Stimulated activated CD4-positive, alpha-beta T cell treated with anti-CD3 and anti-CD28 coated beads, Interleukin-2, amount 100 ng/mL, for 4 hours (primary cell): Measurements from ENCODE around the gene ECE1.
"Not testable (repeated sequence)": the region's sequence is repeated elsewhere in the genome, so short reads cannot be mapped to it uniquely, and the experiment has no call there.

Experiments used
- DNase-seq: peaks from one replicate; pipeline ENCODE4 v3.0.0-alpha.2; 2020; ENCODE audit warnings: low read depth

Gene ECE1

GRCh38 chr1:21219674-21220073 is 70.6 kb downstream of the ECE1 start:
- DNase-seq = no peak

- no peak for DNase-seq
Observed at GRCh38 chr1:21217812-21218596, 72.3 kb downstream of the ECE1 start.

- peak; percentile 51 for DNase-seq
Observed at GRCh38 chr1:21216835-21217811, 73.1 kb downstream of the ECE1 start.

- no peak for DNase-seq
Observed at GRCh38 chr1:21212126-21212525, 78.1 kb downstream of the ECE1 start.

- DNase-seq = not testable (repeated sequence)
Observed at GRCh38 chr1:21208137-21208700, 82.0 kb downstream of the ECE1 start.

GRCh38 chr1:21206117-21206516 is 84.1 kb downstream of the ECE1 start:
- no peak for DNase-seq

GRCh38 chr1:21205416-21205815 is 84.8 kb downstream of the ECE1 start:
- DNase-seq = no peak

- DNase-seq = no peak
Observed at GRCh38 chr1:21201650-21202049, 88.6 kb downstream of the ECE1 start.

GRCh38 chr1:21201238-21201637 is 89.0 kb downstream of the ECE1 start:
- DNase-seq = not testable (repeated sequence)

GRCh38 chr1:21200767-21201166 is 89.5 kb downstream of the ECE1 start:
- DNase-seq = no peak

- DNase-seq = no peak
Observed at GRCh38 chr1:21198929-21199328, 91.3 kb downstream of the ECE1 start.

GRCh38 chr1:21192871-21193270 is 97.4 kb downstream of the ECE1 start:
- no peak for DNase-seq

GRCh38 chr1:21192284-21192683 is 98.0 kb downstream of the ECE1 start:
- no peak for DNase-seq

- DNase-seq = not testable (repeated sequence)
Observed at GRCh38 chr1:21190771-21191170, 99.5 kb downstream of the ECE1 start.

GRCh38 chr1:21189906-21190500 is 100.3 kb downstream of the ECE1 start:
- DNase-seq = no peak

- no peak for DNase-seq
Observed at GRCh38 chr1:21189421-21189820, 100.8 kb downstream of the ECE1 start.

GRCh38 chr1:21188235-21188634 is 102.0 kb downstream of the ECE1 start:
- no peak for DNase-seq

GRCh38 chr1:21185221-21185731 is 105.0 kb downstream of the ECE1 start:
- DNase-seq = no peak

- DNase-seq = no peak
Observed at GRCh38 chr1:21184276-21184675, 106.0 kb downstream of the ECE1 start.

- DNase-seq = no peak
Observed at GRCh38 chr1:21182181-21182731, 108.0 kb downstream of the ECE1 start.

- not testable (repeated sequence) for DNase-seq
Observed at GRCh38 chr1:21178271-21178670, 112.0 kb downstream of the ECE1 start.
